HG03175 (cell line): Measurements from ENCODE around the gene LIPC.

Source experiments
- ATAC-seq: cut with Tn5 transposase; IDR thresholded peaks from one replicate; pipeline ENCODE4 v1.9.1; 2021; ENCODE audit warnings: mild to moderate bottlenecking, moderate library complexity; ENCODE audit not compliant: unreplicated experiment

The LIPC gene

GRCh38 chr15:58572521-58572920 is 140.7 kb downstream of the LIPC start:
- ATAC-seq, result no peak

DNA sequence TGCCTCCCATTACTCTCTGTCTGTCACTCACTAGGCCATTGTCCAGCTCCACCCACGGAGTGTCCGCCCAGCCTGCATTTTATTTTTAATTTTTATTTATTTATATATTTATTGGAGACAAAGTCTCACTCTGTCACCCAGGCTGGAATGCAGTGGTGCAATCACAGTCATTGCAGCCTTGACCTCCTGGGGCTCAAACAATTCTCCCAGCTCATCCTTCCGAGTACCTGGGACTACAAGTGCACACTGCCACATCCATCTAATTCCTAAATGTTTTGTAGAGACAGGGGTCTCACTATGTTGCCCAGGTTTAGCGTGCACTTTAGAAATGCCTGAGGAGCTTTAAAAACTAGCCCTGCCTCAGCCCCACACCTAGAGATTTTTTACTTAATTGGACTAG is 141.5 kb downstream of the LIPC start:
- no peak for ATAC-seq

- no peak for ATAC-seq
Observed at GRCh38 chr15:58574631-58575030, 142.8 kb downstream of the LIPC start.

- no peak for ATAC-seq
Observed at GRCh38 chr15:58575045-58575786, 143.4 kb downstream of the LIPC start.

DNA sequence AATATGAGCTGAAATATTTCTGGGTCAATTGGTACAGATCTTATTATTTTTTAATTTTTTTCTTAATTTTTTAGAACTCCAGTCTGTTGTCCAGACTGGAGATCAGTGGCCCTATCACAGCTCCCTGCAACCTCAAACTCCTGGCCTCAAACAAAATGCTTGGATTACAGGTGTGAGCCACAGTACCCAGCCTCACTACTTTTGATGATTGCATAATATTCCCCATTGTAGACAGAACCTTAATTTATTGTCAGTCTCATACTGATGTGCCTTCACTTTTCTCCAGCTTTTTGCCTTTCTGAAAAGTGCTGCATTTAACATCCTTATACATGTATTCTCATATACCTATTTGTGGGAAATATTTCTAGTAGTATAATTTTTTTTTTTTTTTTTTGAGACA is 144.9 kb downstream of the LIPC start:
- no peak for ATAC-seq

DNA sequence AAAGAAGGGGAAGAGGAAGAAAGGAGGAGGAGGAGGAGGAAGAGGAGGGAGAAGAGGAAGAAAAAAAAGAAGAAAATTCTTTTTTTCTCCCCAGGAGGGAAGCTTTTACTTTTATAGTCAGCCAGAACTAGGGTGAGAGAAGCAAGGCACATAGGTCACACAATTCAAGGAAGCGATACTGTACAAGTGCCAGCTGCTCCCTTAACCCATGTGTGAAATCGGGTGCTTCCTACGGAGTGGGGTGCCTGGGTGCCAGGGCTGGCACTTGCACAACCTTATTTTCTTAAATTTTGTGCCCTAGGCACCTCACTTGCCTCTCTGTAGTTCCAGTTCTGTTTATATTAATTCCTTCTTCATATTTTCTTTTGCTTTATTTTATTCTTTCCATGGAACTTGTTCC is 150.4 kb downstream of the LIPC start:
- no peak for ATAC-seq

GRCh38 chr15:58583171-58583908 is 151.5 kb downstream of the LIPC start:
- ATAC-seq, result no peak

- no peak for ATAC-seq
Observed at GRCh38 chr15:58584789-58585461, 153.1 kb downstream of the LIPC start.

- peak; percentile 61 for ATAC-seq
Observed at GRCh38 chr15:58585693-58586443, 154.1 kb downstream of the LIPC start.

GRCh38 chr15:58587486-58587885 is 155.7 kb downstream of the LIPC start:
- ATAC-seq, result no peak

DNA sequence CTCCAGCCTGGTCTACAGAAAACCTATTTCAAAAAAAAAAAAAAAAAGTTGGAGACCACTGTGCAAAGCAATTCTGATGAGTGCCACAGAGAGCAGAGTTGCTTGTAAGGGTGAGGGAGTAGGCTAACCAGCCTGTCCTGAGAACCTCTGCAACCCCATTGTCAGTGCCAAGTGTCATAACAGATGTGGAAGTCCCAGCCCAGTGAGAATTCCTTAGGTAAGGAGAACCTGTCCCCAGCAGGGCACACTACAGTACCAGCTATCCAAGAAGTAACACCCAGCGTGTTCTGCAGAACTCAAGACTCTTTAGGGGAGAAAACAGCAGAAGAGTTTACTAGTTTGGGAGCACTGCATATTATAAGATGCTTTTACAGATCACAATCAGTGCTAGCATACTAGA is 156.3 kb downstream of the LIPC start:
- no peak for ATAC-seq

DNA sequence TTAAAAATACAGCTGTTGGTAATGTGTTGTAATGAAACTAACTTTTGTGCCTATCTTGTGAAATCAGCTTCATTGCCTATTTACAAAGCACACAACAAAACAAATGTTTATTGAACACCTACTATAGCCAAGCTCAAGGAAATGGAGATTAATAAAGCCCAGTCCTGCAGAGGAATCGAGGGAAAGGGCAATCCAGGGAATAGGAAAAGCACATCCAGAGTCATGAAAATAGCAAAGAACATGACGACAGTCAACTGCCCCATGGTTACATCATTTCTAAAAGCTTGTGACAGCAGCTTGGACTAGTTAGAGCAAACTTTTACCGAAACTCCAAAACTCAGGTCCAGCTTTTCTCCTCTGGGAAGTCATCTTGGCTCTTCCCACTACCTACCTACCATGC is 157.3 kb downstream of the LIPC start:
- no peak for ATAC-seq

- no peak for ATAC-seq
Observed at GRCh38 chr15:58590236-58590635, 158.4 kb downstream of the LIPC start.

DNA sequence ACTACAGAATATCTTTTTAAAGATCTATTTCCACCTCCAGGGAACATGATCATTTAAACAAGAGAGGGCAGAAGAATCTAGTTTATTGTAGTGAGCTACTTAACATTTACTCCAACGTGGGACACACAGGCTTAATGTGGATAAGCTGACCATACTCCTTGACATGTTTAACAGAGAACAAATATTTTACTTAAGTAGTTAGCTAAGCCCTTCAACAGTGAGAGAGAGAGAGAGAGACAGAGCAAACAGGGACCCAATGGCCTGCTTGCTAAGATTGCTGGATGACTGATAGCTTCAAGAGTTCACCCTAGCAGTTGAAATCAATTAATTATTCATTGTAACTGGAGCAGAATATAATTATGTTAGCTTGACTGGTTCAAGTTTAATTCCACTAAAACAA is 159.1 kb downstream of the LIPC start:
- ATAC-seq, result no peak

- no peak for ATAC-seq
Observed at GRCh38 chr15:58593870-58594269, 162.1 kb downstream of the LIPC start.

- no peak for ATAC-seq
Observed at GRCh38 chr15:58594898-58595297, 163.1 kb downstream of the LIPC start.

GRCh38 chr15:58595516-58596263 is 163.9 kb downstream of the LIPC start:
- no peak for ATAC-seq

- ATAC-seq, result no peak
Observed at GRCh38 chr15:58597943-58598828, 166.4 kb downstream of the LIPC start.

GRCh38 chr15:58598829-58599210 is 167.0 kb downstream of the LIPC start:
- no peak for ATAC-seq

- ATAC-seq, result no peak
Observed at GRCh38 chr15:58602823-58603222, 171.0 kb downstream of the LIPC start.
